H9 (cell line): ENCODE data around the gene TRIOBP. TPM values are rescaled to one million over a fixed set of nuclear protein-coding genes. Genes with fewer than 3 reads are reported as not detected.

Experiments
- DNase-seq: peaks from one replicate; pipeline ENCODE4 v3.0.0-alpha.2; 2017
- H2AFZ ChIP-seq: one replicate; pipeline ENCODE4 v1.6.1; 2013; ENCODE audit warnings: mild to moderate bottlenecking, low read length, control low read depth, moderate library complexity
- H2AK5ac ChIP-seq: 2 replicates; pipeline ENCODE4 v1.6.1; 2013; ENCODE audit warnings: low read length, control low read depth, mixed read lengths; ENCODE audit not compliant: insufficient read length
- H2BK120ac ChIP-seq: one replicate; pipeline ENCODE4 v1.6.1; 2013; ENCODE audit warnings: low read depth, mild to moderate bottlenecking, low read length, control low read depth, inconsistent platforms; ENCODE audit not compliant: poor library complexity, severe bottlenecking
- H2BK12ac ChIP-seq: 2 replicates; pipeline ENCODE4 v1.6.1; 2013; ENCODE audit warnings: low read length, control low read depth, mixed read lengths, low read depth; ENCODE audit not compliant: insufficient read length
- H2BK15ac ChIP-seq: 2 replicates; pipeline ENCODE4 v1.6.1; 2013; ENCODE audit warnings: low read depth, low read length, control low read depth
- H2BK20ac ChIP-seq: one replicate; pipeline ENCODE4 v1.6.1; 2013; ENCODE audit warnings: low read depth, mild to moderate bottlenecking, low read length, control low read depth, inconsistent platforms; ENCODE audit not compliant: poor library complexity, severe bottlenecking
- H2BK5ac ChIP-seq: 2 replicates; pipeline ENCODE4 v1.6.1; 2013; ENCODE audit warnings: low read length, control low read depth, mixed read lengths; ENCODE audit not compliant: insufficient read length
- H3K14ac ChIP-seq: 2 replicates; pipeline ENCODE4 v1.6.1; 2013; ENCODE audit warnings: low read length, control low read depth; ENCODE audit not compliant: insufficient read depth
- H3K18ac ChIP-seq: 2 replicates; pipeline ENCODE4 v1.6.1; 2013; ENCODE audit warnings: low read depth, mild to moderate bottlenecking, mixed read lengths, low read length, control low read depth; ENCODE audit not compliant: insufficient read length
- H3K23ac ChIP-seq: 2 replicates; pipeline ENCODE4 v1.6.1; 2013; ENCODE audit warnings: low read length, control low read depth, mixed read lengths, low read depth; ENCODE audit not compliant: insufficient read length
- H3K23me2 ChIP-seq: 2 replicates; pipeline ENCODE4 v1.6.1; 2013; ENCODE audit warnings: low read depth, mild to moderate bottlenecking, mixed read lengths, low read length, control low read depth; ENCODE audit not compliant: insufficient read length, poor library complexity, severe bottlenecking
- H3K27ac ChIP-seq: 2 replicates; pipeline ENCODE4 v1.5.1; 2013; ENCODE audit warnings: low read length, control low read depth, mixed read lengths, low read depth; ENCODE audit not compliant: insufficient read length
- H3K27me3 ChIP-seq: 2 replicates; pipeline ENCODE4 v1.6.1; 2013; ENCODE audit warnings: low read length, control low read depth, inconsistent platforms; ENCODE audit not compliant: insufficient read depth
- H3K4ac ChIP-seq: 2 replicates; pipeline ENCODE4 v1.6.1; 2013; ENCODE audit warnings: low read depth, mild to moderate bottlenecking, control low read depth, inconsistent platforms, low read length, moderate library complexity
- H3K4me1 ChIP-seq: 2 replicates; pipeline ENCODE4 v1.6.1; 2013; ENCODE audit warnings: low read length, control low read depth, inconsistent platforms; ENCODE audit not compliant: insufficient read depth
- H3K4me2 ChIP-seq: 2 replicates; pipeline ENCODE4 v1.6.1; 2013; ENCODE audit warnings: low read length, control low read depth, mixed read lengths; ENCODE audit not compliant: insufficient read length, insufficient read depth
- H3K56ac ChIP-seq: 2 replicates; pipeline ENCODE4 v1.6.1; 2013; ENCODE audit warnings: low read depth, mild to moderate bottlenecking, mixed read lengths, low read length, control low read depth; ENCODE audit not compliant: insufficient read length
- H3K79me1 ChIP-seq: 2 replicates; pipeline ENCODE4 v1.6.1; 2013; ENCODE audit warnings: low read depth, mild to moderate bottlenecking, moderate library complexity, low read length, control low read depth, inconsistent platforms; ENCODE audit not compliant: insufficient read depth, poor library complexity, severe bottlenecking
- H3K79me2 ChIP-seq: 2 replicates; pipeline ENCODE4 v1.6.1; 2013; ENCODE audit warnings: low read length, control low read depth, inconsistent platforms; ENCODE audit not compliant: insufficient read depth
- H3K9ac ChIP-seq: 2 replicates; pipeline ENCODE4 v1.6.1; 2013; ENCODE audit warnings: low read length, control low read depth, mixed read lengths; ENCODE audit not compliant: insufficient read length; ENCODE audit errors: extremely low read depth
- H3K9me3 ChIP-seq: one replicate; pipeline ENCODE4 v1.6.1; 2013; ENCODE audit warnings: low read depth, low read length, inconsistent platforms; ENCODE audit not compliant: control insufficient read depth
- H3T11ph ChIP-seq: one replicate; pipeline ENCODE4 v1.6.1; 2013; ENCODE audit warnings: mild to moderate bottlenecking, low read length, control low read depth, inconsistent platforms
- H4K20me1 ChIP-seq: one replicate; pipeline ENCODE4 v1.6.1; 2013; ENCODE audit not compliant: control insufficient read depth, insufficient read length, insufficient read depth
- H4K5ac ChIP-seq: 2 replicates; pipeline ENCODE4 v1.6.1; 2013; ENCODE audit warnings: low read depth, mild to moderate bottlenecking, mixed read lengths, low read length, control low read depth; ENCODE audit not compliant: insufficient read length
- H4K8ac ChIP-seq: replicated peaks from 2 replicates; pipeline ENCODE4 v1.6.1; 2013; ENCODE audit warnings: low read length, control low read depth, mixed read lengths, low read depth; ENCODE audit not compliant: insufficient read length
- H4K91ac ChIP-seq: 2 replicates; pipeline ENCODE4 v1.6.1; 2013; ENCODE audit warnings: low read depth, mild to moderate bottlenecking, moderate library complexity, mixed read lengths, low read length, control low read depth; ENCODE audit not compliant: insufficient read length
- H3K27ac Mint-ChIP-seq, 3 experiments: 2 replicates in 2 of 3; 3 replicates in 1 of 3; pipeline ENCODE4 v1.8.0; 2020 to 2021; ENCODE audit warnings: mixed read lengths in 3 of 3, mild to moderate bottlenecking in 1 of 3, moderate library complexity in 1 of 3
- H3K27me3 Mint-ChIP-seq: 2 replicates; pipeline ENCODE4 v1.8.0; 2021; ENCODE audit warnings: low read depth, mild to moderate bottlenecking, moderate library complexity, mixed read lengths
- H3K36me3 Mint-ChIP-seq, 3 experiments: 2 replicates in 2 of 3; 3 replicates in 1 of 3; pipeline ENCODE4 v1.8.0; 2020 to 2021; ENCODE audit warnings: low read depth in 3 of 3, mixed read lengths in 3 of 3; ENCODE audit not compliant: insufficient read depth in 1 of 3
- H3K4me1 Mint-ChIP-seq, 2 experiments: 2 replicates each; pipeline ENCODE4 v1.8.0; 2020; ENCODE audit warnings: mixed read lengths in 2 of 2
- H3K4me3 Mint-ChIP-seq, 2 experiments: 2 replicates in 1 of 2; 3 replicates in 1 of 2; pipeline ENCODE4 v1.8.0; 2020 to 2021; ENCODE audit warnings: mild to moderate bottlenecking in 2 of 2, mixed read lengths in 2 of 2, moderate library complexity in 1 of 2
- H3K9me3 Mint-ChIP-seq, 2 experiments: 2 replicates in 1 of 2; 3 replicates in 1 of 2; pipeline ENCODE4 v1.8.0; 2020; ENCODE audit warnings: mild to moderate bottlenecking in 2 of 2, mixed read lengths in 2 of 2, moderate library complexity in 1 of 2
- CTCF ChIP-seq: fragments of 200-600 bp; sonication (generic); conservative IDR thresholded peaks from 3 replicates; pipeline ENCODE4 v1.8.0; 2021; ENCODE audit warnings: antibody characterized with exemption, mild to moderate bottlenecking
- WGBS: extraction: QIAGEN DNeasy Blood & Tissue Kit; methylation state at CpG from one replicate; pipeline ENCODE4 v1.1.7; 2013; ENCODE audit warnings: missing lambda C conversion rate, low lambda C conversion rate, mixed read lengths; ENCODE audit not compliant: insufficient read length; ENCODE audit errors: extremely low coverage; 5-methylcytosine and 5-hydroxymethylcytosine counted together
- total RNA-seq: library from RNA; stranded (reverse); gene quantifications from 2 replicates; pipeline ENCODE4 v1.2.1, GENCODE V29; 2021

Gene TRIOBP
- total RNA-seq, 1 experiment from 2014 or later, result 52.7 TPM

GRCh38 chr22:37734964-37735451 is 38.2 kb downstream of the TRIOBP start:
- Histone ChIP-seq H3K79me2 (no peaks in the 10 kb centered on the region), H4K5ac (no peak overlapping the region), H3K9ac (no peak overlapping the region), H2BK12ac (no peak overlapping the region), H3K79me1 (no peaks in the 10 kb centered on the region), H4K20me1 (no peaks in the 10 kb centered on the region), H2BK5ac (no peak overlapping the region), H3K56ac (no peak overlapping the region), H3K14ac (no peak overlapping the region), H4K8ac (no peak overlapping the region), H2AFZ (no peak overlapping the region), H3K23ac (no peak overlapping the region), H3K4me1 (no peaks in the 10 kb centered on the region), H3K27ac (no peak overlapping the region), H3K27me3 (peaks cover 20% of the 10 kb centered on the region; the same call in 1 of the 2 replicates), H4K91ac (no peak overlapping the region), H3K23me2 (no peaks in the 10 kb centered on the region), H3K4me2 (no peak overlapping the region), H3K9me3 (no peaks in the 10 kb centered on the region), H3K4ac (no peak overlapping the region), H2BK20ac (no peak overlapping the region), H2AK5ac (no peak overlapping the region), H3T11ph (no peak overlapping the region), H2BK15ac (no peak overlapping the region), H2BK120ac (no peak overlapping the region), H3K18ac (no peak overlapping the region)
- H3K9me3 Mint-ChIP-seq, result no peaks in the 10 kb centered on the region
- TF ChIP-seq CTCF, result peak; percentile 56
- peaks cover 88% of the 10 kb centered on the region for H3K27me3 Mint-ChIP-seq
- H3K4me3 Mint-ChIP-seq, result no peak overlapping the region
- H3K36me3 Mint-ChIP-seq, result peaks cover 9 to 29% (median 19%) of the 10 kb centered on the region in 3 experiments; a peak in 6 of 7 replicates
- peaks cover 11 to 12% of the 10 kb centered on the region in 2 experiments; a peak in 3 of 4 replicates for H3K4me1 Mint-ChIP-seq
- DNase-seq, result peak; percentile 77
- WGBS, result no CpG with 5 or more reads among the region's 16 CpGs
- H3K27ac Mint-ChIP-seq, result no peak overlapping the region; a peak in 1 of 7 replicates
